H1 (cell line): ENCODE measurements around the gene MEGF11. TPM values are rescaled to one million over a fixed set of nuclear protein-coding genes. Genes with fewer than 3 reads are reported as not detected.

Experiments used
- BRCA1 ChIP-seq: IDR thresholded peaks from 2 replicates; pipeline ENCODE4 v1.6.1; 2012; ENCODE audit warnings: low read depth, low read length, improper control_type of control experiment
- HDAC6 ChIP-seq: IDR thresholded peaks from one replicate; pipeline ENCODE4 v1.7.1; 2012; ENCODE audit warnings: low read depth, mild to moderate bottlenecking, inconsistent platforms, low read length, moderate library complexity
- NANOG ChIP-seq: IDR thresholded peaks from 2 replicates; pipeline ENCODE4 v1.6.1; 2011; ENCODE audit warnings: low read length, low read depth, mild to moderate bottlenecking, inconsistent platforms; ENCODE audit not compliant: insufficient read depth, poor library complexity, severe bottlenecking
- TCF12 ChIP-seq: IDR thresholded peaks from 2 replicates; pipeline ENCODE4 v1.6.1; 2011; ENCODE audit warnings: low read depth, mild to moderate bottlenecking, low read length
- polyA plus RNA-seq, 7 experiments: library from polyadenylated mRNA; depleted of rRNA in 3 of 7; stranded (reverse) in 5 of 7; unstranded in 2 of 7; fragments of >200 nt in 5 of 7; fragments of 200-250 nt in 2 of 7; gene quantifications; 1 replicate in 5 of 7; 2 replicates in 1 of 7; 4 replicates in 1 of 7; pipeline versions ENCODE4 v1.2.1 to v1.2.3, GENCODE V29; 2011 to 2013; ENCODE audit warnings: missing spikeins in 2 of 7, mixed read lengths in 2 of 7
- total RNA-seq: library from RNA; stranded (reverse); fragmentation: NEBNext Ultra II Directional; extraction: Animal tissue kit (Norgen Biotek cat#: 25700); gene quantifications from 2 replicates; pipeline ENCODE4 v1.2.1, GENCODE V29; 2021
- TF ChIP-seq, protein P1 (sequence below): fragments of 300-600 bp; sonication (generic); IDR thresholded peaks from 2 replicates; pipeline ENCODE4 v1.7.1; 2012; ENCODE audit warnings: low read length, moderate library complexity, mild to moderate bottlenecking, inconsistent platforms; ENCODE audit not compliant: insufficient replicate concordance
- TF ChIP-seq, protein P2 (sequence below): IDR thresholded peaks from 2 replicates; pipeline ENCODE4 v1.6.1; 2012; ENCODE audit warnings: inconsistent platforms

Gene MEGF11
- total and polyA plus RNA-seq, 2 of the 8 experiments (the other 6 are each of a cell fraction or from before 2014, with no cell fraction given) = 4.4 to 4.8 TPM

DNA sequence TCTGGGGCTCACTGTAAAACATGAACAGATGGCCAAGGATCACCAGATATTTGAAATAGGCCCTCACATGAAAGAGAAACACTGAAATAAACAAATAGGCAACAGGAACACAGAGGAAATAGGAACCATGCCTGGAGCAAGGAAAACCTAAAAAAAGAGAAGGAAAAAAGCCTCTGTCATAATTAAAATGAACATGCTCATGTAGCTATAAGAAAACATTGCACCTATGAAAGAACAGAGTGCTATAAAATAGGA is 281.9 kb downstream of the MEGF11 start (continued):
- TF ChIP-seq, protein P1, sequence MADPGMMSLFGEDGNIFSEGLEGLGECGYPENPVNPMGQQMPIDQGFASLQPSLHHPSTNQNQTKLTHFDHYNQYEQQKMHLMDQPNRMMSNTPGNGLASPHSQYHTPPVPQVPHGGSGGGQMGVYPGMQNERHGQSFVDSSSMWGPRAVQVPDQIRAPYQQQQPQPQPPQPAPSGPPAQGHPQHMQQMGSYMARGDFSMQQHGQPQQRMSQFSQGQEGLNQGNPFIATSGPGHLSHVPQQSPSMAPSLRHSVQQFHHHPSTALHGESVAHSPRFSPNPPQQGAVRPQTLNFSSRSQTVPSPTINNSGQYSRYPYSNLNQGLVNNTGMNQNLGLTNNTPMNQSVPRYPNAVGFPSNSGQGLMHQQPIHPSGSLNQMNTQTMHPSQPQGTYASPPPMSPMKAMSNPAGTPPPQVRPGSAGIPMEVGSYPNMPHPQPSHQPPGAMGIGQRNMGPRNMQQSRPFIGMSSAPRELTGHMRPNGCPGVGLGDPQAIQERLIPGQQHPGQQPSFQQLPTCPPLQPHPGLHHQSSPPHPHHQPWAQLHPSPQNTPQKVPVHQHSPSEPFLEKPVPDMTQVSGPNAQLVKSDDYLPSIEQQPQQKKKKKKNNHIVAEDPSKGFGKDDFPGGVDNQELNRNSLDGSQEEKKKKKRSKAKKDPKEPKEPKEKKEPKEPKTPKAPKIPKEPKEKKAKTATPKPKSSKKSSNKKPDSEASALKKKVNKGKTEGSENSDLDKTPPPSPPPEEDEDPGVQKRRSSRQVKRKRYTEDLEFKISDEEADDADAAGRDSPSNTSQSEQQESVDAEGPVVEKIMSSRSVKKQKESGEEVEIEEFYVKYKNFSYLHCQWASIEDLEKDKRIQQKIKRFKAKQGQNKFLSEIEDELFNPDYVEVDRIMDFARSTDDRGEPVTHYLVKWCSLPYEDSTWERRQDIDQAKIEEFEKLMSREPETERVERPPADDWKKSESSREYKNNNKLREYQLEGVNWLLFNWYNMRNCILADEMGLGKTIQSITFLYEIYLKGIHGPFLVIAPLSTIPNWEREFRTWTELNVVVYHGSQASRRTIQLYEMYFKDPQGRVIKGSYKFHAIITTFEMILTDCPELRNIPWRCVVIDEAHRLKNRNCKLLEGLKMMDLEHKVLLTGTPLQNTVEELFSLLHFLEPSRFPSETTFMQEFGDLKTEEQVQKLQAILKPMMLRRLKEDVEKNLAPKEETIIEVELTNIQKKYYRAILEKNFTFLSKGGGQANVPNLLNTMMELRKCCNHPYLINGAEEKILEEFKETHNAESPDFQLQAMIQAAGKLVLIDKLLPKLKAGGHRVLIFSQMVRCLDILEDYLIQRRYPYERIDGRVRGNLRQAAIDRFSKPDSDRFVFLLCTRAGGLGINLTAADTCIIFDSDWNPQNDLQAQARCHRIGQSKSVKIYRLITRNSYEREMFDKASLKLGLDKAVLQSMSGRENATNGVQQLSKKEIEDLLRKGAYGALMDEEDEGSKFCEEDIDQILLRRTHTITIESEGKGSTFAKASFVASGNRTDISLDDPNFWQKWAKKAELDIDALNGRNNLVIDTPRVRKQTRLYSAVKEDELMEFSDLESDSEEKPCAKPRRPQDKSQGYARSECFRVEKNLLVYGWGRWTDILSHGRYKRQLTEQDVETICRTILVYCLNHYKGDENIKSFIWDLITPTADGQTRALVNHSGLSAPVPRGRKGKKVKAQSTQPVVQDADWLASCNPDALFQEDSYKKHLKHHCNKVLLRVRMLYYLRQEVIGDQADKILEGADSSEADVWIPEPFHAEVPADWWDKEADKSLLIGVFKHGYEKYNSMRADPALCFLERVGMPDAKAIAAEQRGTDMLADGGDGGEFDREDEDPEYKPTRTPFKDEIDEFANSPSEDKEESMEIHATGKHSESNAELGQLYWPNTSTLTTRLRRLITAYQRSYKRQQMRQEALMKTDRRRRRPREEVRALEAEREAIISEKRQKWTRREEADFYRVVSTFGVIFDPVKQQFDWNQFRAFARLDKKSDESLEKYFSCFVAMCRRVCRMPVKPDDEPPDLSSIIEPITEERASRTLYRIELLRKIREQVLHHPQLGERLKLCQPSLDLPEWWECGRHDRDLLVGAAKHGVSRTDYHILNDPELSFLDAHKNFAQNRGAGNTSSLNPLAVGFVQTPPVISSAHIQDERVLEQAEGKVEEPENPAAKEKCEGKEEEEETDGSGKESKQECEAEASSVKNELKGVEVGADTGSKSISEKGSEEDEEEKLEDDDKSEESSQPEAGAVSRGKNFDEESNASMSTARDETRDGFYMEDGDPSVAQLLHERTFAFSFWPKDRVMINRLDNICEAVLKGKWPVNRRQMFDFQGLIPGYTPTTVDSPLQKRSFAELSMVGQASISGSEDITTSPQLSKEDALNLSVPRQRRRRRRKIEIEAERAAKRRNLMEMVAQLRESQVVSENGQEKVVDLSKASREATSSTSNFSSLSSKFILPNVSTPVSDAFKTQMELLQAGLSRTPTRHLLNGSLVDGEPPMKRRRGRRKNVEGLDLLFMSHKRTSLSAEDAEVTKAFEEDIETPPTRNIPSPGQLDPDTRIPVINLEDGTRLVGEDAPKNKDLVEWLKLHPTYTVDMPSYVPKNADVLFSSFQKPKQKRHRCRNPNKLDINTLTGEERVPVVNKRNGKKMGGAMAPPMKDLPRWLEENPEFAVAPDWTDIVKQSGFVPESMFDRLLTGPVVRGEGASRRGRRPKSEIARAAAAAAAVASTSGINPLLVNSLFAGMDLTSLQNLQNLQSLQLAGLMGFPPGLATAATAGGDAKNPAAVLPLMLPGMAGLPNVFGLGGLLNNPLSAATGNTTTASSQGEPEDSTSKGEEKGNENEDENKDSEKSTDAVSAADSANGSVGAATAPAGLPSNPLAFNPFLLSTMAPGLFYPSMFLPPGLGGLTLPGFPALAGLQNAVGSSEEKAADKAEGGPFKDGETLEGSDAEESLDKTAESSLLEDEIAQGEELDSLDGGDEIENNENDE = no peak
- TF ChIP-seq NANOG = no peak
- no peak for TF ChIP-seq BRCA1
- TF ChIP-seq HDAC6 = no peak
- TF ChIP-seq, protein P2, sequence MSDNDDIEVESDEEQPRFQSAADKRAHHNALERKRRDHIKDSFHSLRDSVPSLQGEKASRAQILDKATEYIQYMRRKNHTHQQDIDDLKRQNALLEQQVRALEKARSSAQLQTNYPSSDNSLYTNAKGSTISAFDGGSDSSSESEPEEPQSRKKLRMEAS = no peak
- no peak for TF ChIP-seq TCF12
